EL (cell line): ENCODE results near the gene KRTAP5-1.

ENCODE experiments used
- DNase-seq: peaks from one replicate; pipeline ENCODE4 v3.0.0-alpha.2; 2016

Gene KRTAP5-1

DNA sequence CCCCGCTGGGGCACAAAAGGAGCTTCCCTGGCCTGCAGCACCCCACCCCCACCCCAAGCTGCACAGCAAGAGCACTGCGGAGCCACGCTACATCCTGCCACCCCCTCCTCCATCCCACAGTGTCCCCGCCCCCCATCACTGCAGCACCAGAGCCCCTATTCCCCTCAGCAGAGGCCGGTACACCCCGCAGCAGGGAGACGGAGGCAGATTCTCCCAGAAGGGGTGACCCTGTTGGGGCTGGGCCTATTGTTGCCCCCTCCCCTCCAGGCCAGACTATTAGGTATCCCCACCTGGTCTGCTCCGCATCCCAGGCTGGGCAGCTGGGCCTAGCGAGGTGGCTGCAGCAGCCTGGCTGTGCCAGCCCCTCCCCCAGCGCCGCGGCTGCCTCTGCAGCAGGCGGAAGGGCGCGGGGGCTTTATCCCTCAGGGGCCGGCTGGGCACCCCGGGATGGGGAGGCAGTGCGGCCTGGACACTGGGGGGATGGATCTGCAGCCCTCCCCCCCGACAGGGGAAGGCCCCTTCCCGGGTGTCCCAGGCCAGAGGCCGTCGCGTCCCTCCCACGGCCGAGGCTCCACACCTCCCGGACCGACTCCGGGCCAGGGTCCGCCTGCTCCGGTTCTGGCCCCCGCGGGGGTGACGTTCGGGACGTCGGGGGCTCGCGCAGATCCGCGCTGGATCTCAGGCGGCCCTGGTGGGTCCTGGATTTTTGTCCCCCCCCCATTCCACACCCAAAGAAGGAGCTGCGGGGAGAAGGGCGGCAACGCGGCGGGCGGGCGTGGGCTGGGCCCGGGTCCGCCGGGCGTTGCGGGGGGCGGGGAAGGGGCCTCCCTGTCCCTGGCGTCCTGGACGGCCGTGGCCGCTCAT lies 14.0 kb downstream of the KRTAP5-1 start:
- DNase-seq = no peak

GRCh38 chr11:1570531-1570895 lies 14.6 kb downstream of the KRTAP5-1 start:
- no peak for DNase-seq

DNA sequence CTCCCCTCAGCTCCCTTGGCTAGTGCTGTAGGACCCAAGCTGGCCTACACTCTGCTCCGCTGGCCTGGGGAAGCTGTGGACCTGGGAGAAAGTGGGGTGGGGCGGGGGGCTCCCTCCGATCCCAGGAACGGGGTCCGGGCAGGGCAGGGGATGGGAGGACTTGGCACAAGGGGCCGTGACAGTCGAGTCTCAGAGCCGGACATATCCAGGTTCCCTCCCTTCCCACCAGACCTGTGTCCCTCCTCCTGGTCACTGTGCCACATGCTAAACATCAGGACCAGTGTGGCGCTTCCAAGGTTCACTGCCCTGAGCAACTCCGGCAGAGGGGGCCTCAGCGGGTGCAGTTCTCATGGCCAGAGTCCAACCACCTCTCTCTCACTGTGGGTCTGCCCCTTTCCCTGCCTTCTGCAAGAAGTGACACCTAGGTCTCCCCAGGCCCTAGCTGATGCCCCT lies 15.1 kb downstream of the KRTAP5-1 start:
- no peak for DNase-seq

DNA sequence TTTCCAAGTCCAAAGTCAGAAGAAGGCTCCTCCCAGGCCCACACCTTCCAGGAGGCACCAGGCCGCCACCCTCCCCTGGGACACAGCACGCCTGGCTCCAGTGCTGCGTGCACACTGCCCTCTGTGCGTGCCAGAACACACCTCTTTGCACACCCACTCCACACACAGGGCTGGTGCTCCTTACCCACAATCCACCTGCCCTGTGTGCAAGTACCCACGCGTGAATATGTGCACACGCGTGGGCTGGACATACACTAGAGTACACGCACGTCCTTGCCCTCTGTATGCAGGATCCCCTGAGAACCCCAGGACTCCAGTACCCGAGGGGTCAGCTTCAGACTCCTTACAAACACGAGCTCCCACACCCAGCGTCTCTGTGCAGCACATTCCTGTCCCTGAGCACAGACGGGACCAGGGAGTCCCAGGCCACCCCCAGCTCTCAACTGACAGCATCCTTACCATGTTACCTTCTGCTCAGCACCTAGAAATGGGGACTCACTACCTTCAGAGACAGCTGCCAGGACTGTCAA lies 15.8 kb downstream of the KRTAP5-1 start:
- DNase-seq = no peak

GRCh38 chr11:1568441-1568911 lies 16.6 kb downstream of the KRTAP5-1 start:
- no peak for DNase-seq

DNA sequence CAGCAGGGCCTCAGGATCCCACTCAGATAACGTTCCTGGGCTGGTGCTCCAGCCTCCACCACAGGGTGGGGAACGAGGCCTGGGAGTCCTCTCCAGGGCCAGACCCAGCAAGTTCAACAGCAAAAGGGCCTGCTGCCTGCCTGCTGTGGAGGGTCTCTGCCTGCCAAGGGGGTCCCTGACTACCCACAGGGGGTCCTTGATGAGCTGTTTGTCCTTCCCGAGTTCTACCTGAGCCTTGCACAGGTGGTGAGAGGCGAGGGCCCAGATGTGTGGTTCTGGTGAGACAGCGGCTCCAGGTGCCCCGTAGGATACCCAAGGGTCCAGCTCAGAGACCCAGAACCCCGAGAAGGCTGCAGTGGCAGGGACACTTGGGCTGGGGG lies 17.4 kb downstream of the KRTAP5-1 start:
- no peak for DNase-seq

GRCh38 chr11:1567052-1567720 lies 17.9 kb downstream of the KRTAP5-1 start:
- no peak for DNase-seq

GRCh38 chr11:1566381-1567051 lies 18.6 kb downstream of the KRTAP5-1 start:
- DNase-seq = no peak

DNA sequence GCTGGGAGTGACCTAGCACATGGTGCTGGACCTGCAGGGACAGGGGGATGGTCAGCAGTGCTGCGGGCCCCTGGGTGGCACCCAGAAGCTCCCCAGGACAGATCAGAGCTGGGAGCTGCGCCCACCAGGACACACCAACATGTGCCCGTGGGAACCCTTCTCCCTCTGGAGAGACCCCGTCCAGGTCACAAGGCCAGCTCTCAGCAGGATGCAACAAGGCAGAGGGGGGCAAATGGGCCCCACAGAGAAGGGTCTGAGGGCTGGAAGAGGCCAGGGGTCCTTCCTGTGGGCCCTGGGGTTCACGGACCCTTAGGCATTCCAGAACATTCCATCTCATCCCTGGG lies 19.2 kb downstream of the KRTAP5-1 start:
- no peak for DNase-seq

- DNase-seq = no peak
Measured at GRCh38 chr11:1565173-1565903, 19.7 kb downstream of the KRTAP5-1 start.

- peak; percentile 98 for DNase-seq
Measured at GRCh38 chr11:1564535-1565172, 20.4 kb downstream of the KRTAP5-1 start.

DNA sequence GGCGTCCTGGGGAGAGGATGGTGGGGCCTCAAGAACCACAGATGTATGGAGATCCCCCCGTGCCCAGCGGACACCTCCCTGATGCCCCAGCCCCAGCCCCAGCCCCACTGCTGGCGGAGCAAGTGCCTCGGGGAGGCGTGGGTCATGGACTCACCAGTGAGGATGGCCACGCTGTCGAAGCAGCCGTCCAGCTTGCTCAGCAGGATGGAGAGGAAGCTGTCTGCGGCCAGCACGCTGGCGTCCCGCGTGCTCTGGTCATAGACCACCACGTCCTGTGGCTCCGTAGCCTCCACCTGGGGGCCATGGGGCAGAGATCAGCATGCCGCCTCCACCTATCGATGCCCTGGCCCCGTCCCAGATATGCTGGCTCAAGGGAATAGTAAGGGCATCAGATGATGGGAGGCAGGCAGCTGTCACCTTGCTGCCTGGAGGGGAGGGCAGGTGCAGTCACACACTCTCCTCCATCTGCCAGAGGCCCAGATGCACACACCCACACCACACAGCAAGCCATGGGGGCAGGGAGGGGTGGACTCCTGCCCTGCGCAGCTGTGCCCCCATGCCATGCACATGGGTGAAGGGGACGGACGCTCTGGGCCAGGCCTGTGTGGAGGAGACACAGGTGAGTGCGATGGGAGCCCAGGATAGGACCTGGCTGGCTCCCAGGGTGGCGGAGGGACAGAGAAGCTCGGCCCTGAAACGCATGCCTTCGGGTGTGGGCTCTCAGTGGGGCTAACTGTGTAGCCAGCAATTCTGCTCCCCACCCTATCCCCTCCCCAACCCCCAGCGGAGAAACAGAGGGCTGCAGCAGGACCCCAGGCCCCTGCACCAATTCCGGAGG lies 21.2 kb downstream of the KRTAP5-1 start:
- no peak for DNase-seq

GRCh38 chr11:1563149-1563638 lies 21.9 kb downstream of the KRTAP5-1 start:
- DNase-seq = no peak

GRCh38 chr11:1562469-1563148 lies 22.5 kb downstream of the KRTAP5-1 start:
- no peak for DNase-seq

DNA sequence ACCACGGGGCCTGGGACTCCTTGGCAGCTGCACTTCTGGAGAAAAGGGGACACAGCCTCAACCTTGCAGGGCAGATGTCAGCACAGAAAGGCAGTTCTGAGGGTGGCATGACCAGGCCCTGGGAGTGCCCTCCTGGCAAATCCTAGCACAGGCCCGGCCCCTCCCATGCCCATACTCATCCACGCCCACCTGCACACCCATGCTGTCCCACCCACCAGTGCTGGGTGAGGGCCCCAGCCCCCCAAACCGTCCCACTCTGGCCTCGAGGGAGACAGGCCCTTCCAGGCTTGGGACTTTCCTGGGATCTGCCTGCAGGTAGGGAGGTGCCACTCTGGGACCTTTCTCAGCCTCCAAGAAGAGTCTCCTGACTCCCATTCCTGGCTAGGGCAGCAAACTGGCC lies 23.1 kb downstream of the KRTAP5-1 start:
- DNase-seq = no peak

DNA sequence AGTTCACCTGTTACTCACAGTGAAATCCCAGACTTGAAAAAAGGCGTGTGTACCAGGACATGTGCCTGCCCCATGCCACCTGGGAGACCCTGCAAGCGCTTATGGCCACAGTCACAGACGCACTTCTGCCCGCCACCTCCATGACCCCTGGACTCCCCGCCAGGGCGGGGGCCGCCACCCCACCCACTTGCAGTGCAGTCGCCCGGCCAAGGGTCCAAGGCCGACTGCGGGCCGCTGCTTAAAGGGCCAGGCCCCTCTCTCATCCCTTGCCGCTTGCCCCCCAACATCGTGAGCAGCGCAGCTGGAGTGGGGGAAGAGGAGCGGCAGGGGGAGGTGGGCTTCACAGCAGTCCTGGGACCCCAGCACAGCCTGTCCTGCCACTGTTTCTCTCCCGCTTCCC lies 23.8 kb downstream of the KRTAP5-1 start:
- DNase-seq = no peak

- no peak for DNase-seq
Measured at GRCh38 chr11:1560649-1561251, 24.3 kb downstream of the KRTAP5-1 start.

DNA sequence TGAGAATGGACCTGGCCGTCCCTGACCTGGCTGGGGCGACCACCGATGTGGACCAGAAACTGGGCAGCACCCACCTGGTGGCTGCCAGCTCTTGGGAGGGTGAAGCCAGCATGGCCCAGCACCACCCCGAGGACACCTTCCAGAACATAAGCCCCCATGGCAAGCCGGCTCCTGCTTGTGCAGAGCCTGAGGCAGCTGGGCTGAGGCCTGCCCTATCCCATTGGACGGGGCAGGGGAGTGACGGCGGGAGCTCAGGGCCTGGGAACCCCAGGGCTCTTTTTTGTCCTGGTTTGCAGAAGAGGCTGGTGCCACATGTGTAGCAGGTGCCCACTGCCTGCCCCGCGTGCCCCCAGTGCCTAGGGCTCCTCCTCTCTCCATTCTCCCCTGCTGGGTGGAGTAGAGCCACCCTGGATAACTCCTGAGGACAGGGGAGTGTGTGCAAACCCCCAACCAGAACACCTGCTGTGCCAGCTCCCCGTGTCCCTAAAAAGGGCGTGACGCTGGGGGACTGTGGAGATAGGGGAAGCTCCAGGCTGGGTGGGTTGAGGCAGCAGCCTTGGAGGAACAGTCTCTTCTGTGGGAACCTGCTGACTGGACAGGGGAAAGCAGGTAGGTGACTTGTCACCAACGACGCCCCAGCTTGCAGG lies 25.0 kb downstream of the KRTAP5-1 start:
- DNase-seq = no peak

DNA sequence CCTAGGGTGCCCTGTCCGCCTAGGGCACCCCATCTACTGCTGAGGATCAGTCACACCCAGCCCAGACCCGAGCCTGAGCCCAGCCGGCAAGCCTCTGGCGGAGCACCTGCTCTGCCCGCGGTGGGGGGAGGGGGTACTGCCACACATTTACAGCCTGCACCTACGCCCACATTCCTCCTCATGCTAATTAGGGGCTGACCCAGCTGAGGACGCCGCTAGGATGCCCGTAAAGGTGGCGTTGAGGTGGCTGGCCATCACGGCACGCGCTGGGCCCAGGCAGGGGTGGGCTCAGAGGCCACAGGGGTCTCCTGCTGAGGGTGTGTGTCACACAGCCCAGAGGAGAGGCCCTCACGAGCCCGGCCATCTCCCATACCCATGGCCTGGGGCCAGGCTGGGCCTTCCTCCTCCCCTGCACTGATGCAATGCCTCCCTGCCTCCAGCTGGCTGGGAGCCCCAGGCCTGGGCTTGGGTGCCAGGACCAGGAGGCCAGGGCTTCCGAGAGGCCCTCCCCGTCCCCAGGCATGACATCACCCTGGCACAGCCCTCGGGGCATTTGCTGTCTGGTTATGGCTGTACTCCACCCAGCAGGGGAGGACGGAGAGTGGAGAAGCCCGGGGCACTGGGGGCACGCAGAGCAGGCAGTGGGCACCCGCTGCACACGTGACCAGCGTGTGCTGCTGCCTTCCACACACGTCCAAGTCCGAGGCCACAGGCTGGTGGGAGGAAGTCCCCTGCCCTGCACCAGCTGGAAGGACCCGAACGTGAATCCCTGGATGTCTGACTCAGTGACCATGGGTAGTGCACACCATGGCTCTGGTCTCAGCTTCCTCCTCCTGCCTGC lies 25.8 kb downstream of the KRTAP5-1 start:
- DNase-seq = peak; percentile 96
